ENCODE measurements around the gene GARNL3. TPM values are rescaled to one million over a fixed set of nuclear protein-coding genes. Genes with fewer than 3 reads are reported as not detected.

GARNL3 gene
- total RNA-seq, 2 experiments from 2014 or later: 3.8 to 4.2 TPM

- Mint-ChIP-seq H3K27me3 (peaks cover 30% of the 10 kb centered on the region), H3K4me3 (no peak overlapping the region), H3K9me3 (no peaks in the 10 kb centered on the region), H3K36me3 (ENCODE audit: low read depth) (no peaks in the 10 kb centered on the region), H3K4me1 (ENCODE audit: low read depth) (no peaks in the 10 kb centered on the region), H3K27ac (no peak overlapping the region)
- TF ChIP-seq CTCF (IDR thresholded peaks at IDR 0.05): no peak
- POLR2A ChIA-PET: interaction anchor here (1.2 kb wide), 1 partner anchor 36 kb away, joined by 4 read pairs; the partner anchor contains the start of gene LRSAM1
- CTCF ChIA-PET: interaction anchor here (0.9 to 1.4 kb wide), 2 partner anchors 40 to 200 kb away, joined by 3 to 4 read pairs; no protein-coding TSS in a partner anchor
- no peak for DNase-seq
- ATAC-seq: no peak
- intact Hi-C loops (cut with micrococcal nuclease): no loop called here
These were observed 150.6 kb downstream of the GARNL3 start for GRCh38 chr9:127415141-127415540.

- intact Hi-C loops (cut with micrococcal nuclease): no loop called here
- H3K9me3 Mint-ChIP-seq: no peaks in the 10 kb centered on the region
- peaks cover 30% of the 10 kb centered on the region for H3K27me3 Mint-ChIP-seq
- CTCF ChIA-PET: interaction anchor here (0.9 to 1.4 kb wide), 2 partner anchors 40 to 201 kb away, joined by 3 to 4 read pairs; no protein-coding TSS in a partner anchor
- no peak for TF ChIP-seq CTCF (IDR thresholded peaks at IDR 0.05)
- no peak overlapping the region for H3K4me3 Mint-ChIP-seq
- no peaks in the 10 kb centered on the region for H3K36me3 Mint-ChIP-seq (ENCODE audit: low read depth)
- POLR2A ChIA-PET: interaction anchor here (1.2 kb wide), 1 partner anchor 36 kb away, joined by 4 read pairs; the partner anchor contains the start of gene LRSAM1
- no peak for ATAC-seq
- no peaks in the 10 kb centered on the region for H3K4me1 Mint-ChIP-seq (ENCODE audit: low read depth)
- no peak for DNase-seq
- H3K27ac Mint-ChIP-seq: no peak overlapping the region
These were observed 151.1 kb downstream of the GARNL3 start for GRCh38 chr9:127415657-127416056.

- POLR2A ChIA-PET: interaction anchor here (1.0 to 1.2 kb wide), 2 partner anchors 11 to 34 kb away, joined by 3 to 4 read pairs; partner anchors contain the start of genes LRSAM1 and RPL12
- TF ChIP-seq CTCF (IDR thresholded peaks at IDR 0.05): no peak
- intact Hi-C loops (cut with micrococcal nuclease): no loop called here
- no peak for ATAC-seq
- no peak for DNase-seq
- Mint-ChIP-seq H3K27me3 (peaks cover 20% of the 10 kb centered on the region), H3K27ac (no peak overlapping the region), H3K9me3 (no peaks in the 10 kb centered on the region), H3K36me3 (ENCODE audit: low read depth) (no peaks in the 10 kb centered on the region), H3K4me1 (ENCODE audit: low read depth) (peaks cover under 1% of the 10 kb centered on the region), H3K4me3 (no peak overlapping the region)
- CTCF ChIA-PET: interaction anchor here (0.9 to 1.1 kb wide), 3 partner anchors 21 to 99 kb away, joined by 3 read pairs; partner anchors contain the start of gene SLC2A8
These were observed 152.8 kb downstream of the GARNL3 start for GRCh38 chr9:127417131-127418036.

GRCh38 chr9:127418037-127418471 lies 153.5 kb downstream of the GARNL3 start:
- Mint-ChIP-seq H3K36me3 (ENCODE audit: low read depth) (no peaks in the 10 kb centered on the region), H3K4me1 (ENCODE audit: low read depth) (peaks cover 7% of the 10 kb centered on the region), H3K27me3 (peaks cover 18% of the 10 kb centered on the region), H3K4me3 (no peak overlapping the region), H3K27ac (no peak overlapping the region), H3K9me3 (no peaks in the 10 kb centered on the region)
- peak; percentile 36 for TF ChIP-seq CTCF (IDR thresholded peaks at IDR 0.05)
- peak; percentile 87 for ATAC-seq
- CTCF ChIA-PET: interaction anchor here (0.9 to 1.1 kb wide), 4 partner anchors 19 to 100 kb away, joined by 3 read pairs; partner anchors contain the start of gene SLC2A8
- intact Hi-C loops (cut with micrococcal nuclease): no loop called here
- DNase-seq: peak; percentile 68
- POLR2A ChIA-PET: interaction anchor here (1.0 to 1.2 kb wide), 2 partner anchors 12 to 33 kb away, joined by 3 to 4 read pairs; partner anchors contain the start of genes LRSAM1 and RPL12
